A549 (cell line): ENCODE results near the gene UPK3B. TPM values are rescaled to one million over a fixed set of nuclear protein-coding genes. Genes with fewer than 3 reads are reported as not detected.
"Not testable (repeated sequence)": the region's sequence is repeated elsewhere in the genome, so short reads cannot be mapped to it uniquely, and the experiment has no call there.

Experiments
- ATAC-seq, 2 experiments: fragments of 200-7000 bp in 1 of 2; fragments of >200 bp in 1 of 2; cut with Nextera tagmentation in 1 of 2; cut with Tn5 transposase in 1 of 2; 3 replicates each; pipeline versions ENCODE4 v1.8.0 to v1.9.1; 2018 to 2020; ENCODE audit warnings: mild to moderate bottlenecking in 1 of 2, moderate library complexity in 1 of 2
- CTCF ChIA-PET: fragments of 300-600 bp; sonication (Branson Sonifier 250); formaldehyde crosslinking; extraction: SDS; loops from one replicate; lab custom pipeline; 2021; ENCODE audit warnings: antibody characterized with exemption, inconsistent platforms; lab: Yijun Ruan, JAX
- POLR2A ChIA-PET: fragments of 350-600 bp; formaldehyde crosslinking; extraction: SDS; loops from one replicate; lab custom pipeline; 2021; ENCODE audit warnings: antibody characterized with exemption, inconsistent platforms; lab: Yijun Ruan, JAX
- DNase-seq, 2 experiments: peaks; one replicate each; pipeline versions ENCODE4 v3.0.0 to v3.0.0-alpha.2; 2011 to 2016; ENCODE audit warnings: low read depth in 1 of 2, low spot score in 1 of 2
- FAIRE-seq: peaks from 2 replicates; lab custom pipeline; 2011; peaks lifted over from hg19 to GRCh38; lab: Jason Lieb, UNC
- H3K27ac ChIP-seq, 2 experiments: fragments of >200 bp; sonication (Bioruptor Twin); formaldehyde crosslinking; 3 replicates each; pipeline ENCODE4 v1.5.1; 2016 to 2017
- H3K4me1 ChIP-seq: fragments of >200 bp; sonication (Bioruptor Twin); formaldehyde crosslinking; 3 replicates; pipeline ENCODE4 v1.6.1; 2016
- H3K4me2 ChIP-seq: fragments of >200 bp; sonication (Bioruptor Twin); formaldehyde crosslinking; 3 replicates; pipeline ENCODE4 v1.6.1; 2016
- H3K4me3 ChIP-seq: fragments of >200 bp; sonication (Bioruptor Twin); formaldehyde crosslinking; 3 replicates; pipeline ENCODE4 v1.5.1; 2016
- H3K9me3 ChIP-seq: fragments of >200 bp; sonication (Bioruptor Twin); formaldehyde crosslinking; 3 replicates; pipeline ENCODE4 v1.6.1; 2016
- ATOH8 ChIP-seq: fragments of 250-450 bp; sonication (Bioruptor Pico); IDR thresholded peaks from 2 replicates; pipeline ENCODE4 v1.5.0; 2020; ENCODE audit warnings: low read depth, mild to moderate bottlenecking, moderate library complexity
- BCL3 ChIP-seq: fragments of >200 bp; sonication (Bioruptor Twin); formaldehyde crosslinking; IDR thresholded peaks from 3 replicates; pipeline ENCODE4 v1.6.1; 2016
- CBX2 ChIP-seq: fragments of 200-600 bp; sonication (generic); IDR thresholded peaks from 2 replicates; pipeline ENCODE4 v1.6.1; 2016; ENCODE audit warnings: low read depth, mild to moderate bottlenecking, borderline replicate concordance
- CBX8 ChIP-seq: fragments of 200-600 bp; sonication (generic); IDR thresholded peaks from 2 replicates; pipeline ENCODE4 v1.6.1; 2016
- CEBPB ChIP-seq, 2 experiments: fragments of >200 bp in 1 of 2; sonication (Bioruptor Twin) in 1 of 2; formaldehyde crosslinking in 1 of 2; IDR thresholded peaks; 2 replicates each; pipeline ENCODE4 v1.6.1; 2012 to 2016
- CHD4 ChIP-seq: fragments of 200-600 bp; sonication (generic); IDR thresholded peaks from 2 replicates; pipeline ENCODE4 v1.6.1; 2016; ENCODE audit warnings: antibody characterized with exemption, mild to moderate bottlenecking, borderline replicate concordance
- E2F6 ChIP-seq: IDR thresholded peaks from 2 replicates; pipeline ENCODE4 v1.6.1; 2012; ENCODE audit warnings: low read depth, borderline replicate concordance
- EHMT2 ChIP-seq: fragments of 200-600 bp; sonication (generic); IDR thresholded peaks from 2 replicates; pipeline ENCODE4 v1.6.1; 2016; ENCODE audit warnings: antibody characterized with exemption, low read depth, mild to moderate bottlenecking, moderate library complexity
- FOSB ChIP-seq: fragments of 250-450 bp; sonication (Bioruptor Pico); IDR thresholded peaks from 2 replicates; pipeline ENCODE4 v1.5.0; 2020; ENCODE audit warnings: mild to moderate bottlenecking, moderate library complexity
- FOSL2 ChIP-seq, 2 experiments: fragments of 450-650 bp in 1 of 2; fragments of >200 bp in 1 of 2; sonication (Bioruptor Twin) in 1 of 2; formaldehyde crosslinking; IDR thresholded peaks; 2 replicates each; pipeline versions ENCODE4 v1.5.0 to v1.6.1; 2016 to 2020; ENCODE audit warnings: mild to moderate bottlenecking in 1 of 2, moderate library complexity in 1 of 2
- FOXS1 ChIP-seq: fragments of 250-450 bp; sonication (Bioruptor Pico); IDR thresholded peaks from 2 replicates; pipeline ENCODE4 v1.5.0; 2020; ENCODE audit warnings: mild to moderate bottlenecking, moderate library complexity
- HDAC2 ChIP-seq: fragments of 200-600 bp; sonication (generic); IDR thresholded peaks from 2 replicates; pipeline ENCODE4 v1.6.1; 2016
- HES2 ChIP-seq: fragments of >200 bp; sonication (Bioruptor Twin); formaldehyde crosslinking; IDR thresholded peaks from 2 replicates; pipeline ENCODE4 v1.6.1; 2016
- HEYL ChIP-seq: fragments of 250-450 bp; sonication (Bioruptor Pico); IDR thresholded peaks from 2 replicates; pipeline ENCODE4 v1.8.0; 2021; ENCODE audit warnings: mild to moderate bottlenecking, moderate library complexity
- HMGXB4 ChIP-seq: fragments of 250-450 bp; sonication (Bioruptor Pico); IDR thresholded peaks from 2 replicates; pipeline ENCODE4 v1.5.0; 2021; ENCODE audit warnings: mild to moderate bottlenecking, moderate library complexity, borderline replicate concordance
- HOXA7 ChIP-seq: fragments of 250-450 bp; sonication (Bioruptor Pico); IDR thresholded peaks from 2 replicates; pipeline ENCODE4 v1.5.0; 2020; ENCODE audit warnings: mild to moderate bottlenecking, moderate library complexity
- HOXB5 ChIP-seq: fragments of 250-450 bp; sonication (Bioruptor Pico); IDR thresholded peaks from 2 replicates; pipeline ENCODE4 v1.5.0; 2020; ENCODE audit warnings: mild to moderate bottlenecking, moderate library complexity
- JUNB ChIP-seq: fragments of >200 bp; sonication (Bioruptor Twin); formaldehyde crosslinking; IDR thresholded peaks from 2 replicates; pipeline ENCODE4 v1.6.1; 2016
- MAFK ChIP-seq: fragments of 450-650 bp; IDR thresholded peaks from 2 replicates; pipeline ENCODE4 v1.6.1; 2014; ENCODE audit not compliant: partially characterized antibody
- MAX ChIP-seq: IDR thresholded peaks from 2 replicates; pipeline ENCODE4 v1.6.1; 2012
- MYC ChIP-seq: IDR thresholded peaks from 2 replicates; pipeline ENCODE4 v1.6.1; 2012; ENCODE audit warnings: mild to moderate bottlenecking, inconsistent platforms, low read length, improper control_type of control experiment, borderline replicate concordance
- RAD21 ChIP-seq, 2 experiments: fragments of >200 bp in 1 of 2; sonication (Bioruptor Twin) in 1 of 2; formaldehyde crosslinking in 1 of 2; IDR thresholded peaks in 1 of 2; conservative IDR thresholded peaks in 1 of 2; 2 replicates in 1 of 2; 3 replicates in 1 of 2; pipeline ENCODE4 v1.6.1; 2012 to 2018; ENCODE audit warnings: inconsistent platforms in 1 of 2
- REST ChIP-seq: fragments of 200-600 bp; sonication (generic); IDR thresholded peaks from 2 replicates; pipeline ENCODE4 v1.6.1; 2016; ENCODE audit warnings: antibody characterized with exemption, mild to moderate bottlenecking, moderate library complexity
- RNF2 ChIP-seq: fragments of 200-600 bp; sonication (generic); IDR thresholded peaks from 2 replicates; pipeline ENCODE4 v1.6.1; 2016; ENCODE audit warnings: low read depth, mild to moderate bottlenecking, antibody characterized with exemption, moderate library complexity, borderline replicate concordance
- ZC3H11A ChIP-seq: fragments of 450-650 bp; IDR thresholded peaks from 2 replicates; pipeline ENCODE4 v1.6.1; 2014; ENCODE audit warnings: antibody characterized with exemption, mild to moderate bottlenecking
- ZSCAN20 ChIP-seq: fragments of 250-450 bp; sonication (Bioruptor Pico); IDR thresholded peaks from 2 replicates; pipeline ENCODE4 v1.8.0; 2022; ENCODE audit warnings: mild to moderate bottlenecking, moderate library complexity
- WGBS: methylation state at CpG from one replicate; pipeline ENCODE4 v1.1.6; 2017; ENCODE audit errors: missing lambda C conversion rate; 5-methylcytosine and 5-hydroxymethylcytosine counted together
- polyA plus RNA-seq, 4 experiments: library from polyadenylated mRNA; depleted of rRNA in 3 of 4; stranded (reverse); fragments of >200 nt; fragmentation: RNase III in 1 of 4; extraction: RNeasy Plus Mini Kit Qiagen cat#74134 plus additional on column Dnase treatment in 1 of 4; gene quantifications; 2 replicates in 3 of 4; 3 replicates in 1 of 4; pipeline ENCODE4 v1.2.3, GENCODE V29; 2011 to 2017

Gene UPK3B
- polyA plus RNA-seq, 2 of the 4 experiments (the other 2 are of a cell fraction): 2.3 to 20.6 TPM

GRCh38 chr7:76507723-76508406 is 2.5 kb upstream of the UPK3B start:
- Histone ChIP-seq H3K4me1 (peaks cover 36% of the 10 kb centered on the region), H3K27ac (no peak overlapping the region), H3K4me2 (no peak overlapping the region), H3K4me3 (no peak overlapping the region), H3K9me3 (no peaks in the 10 kb centered on the region)
- ChIA-PET POLR2A (no interaction called here), CTCF (no interaction called here)
- ATAC-seq (no peak), DNase-seq (peak in 1 of 2 experiments; percentile 48), FAIRE-seq (no peak)
- TF ChIP-seq BCL3 (no peak), CBX2 (no peak), MYC (no peak), REST (no peak), CHD4 (no peak), HES2 (no peak), HMGXB4 (CRISPR knock-in tag) (no peak), E2F6 (no peak), FOSB (no peak), ZC3H11A (no peak), HOXB5 (no peak), HDAC2 (no peak), MAFK (peak; percentile 1), MAX (no peak), ATOH8 (CRISPR knock-in tag) (no peak), FOSL2 (IDR thresholded peaks at IDR 0.05) (no peak), FOSL2 (CRISPR knock-in tag; IDR thresholded peaks at IDR 0.05) (no peak), RAD21 (conservative IDR thresholded peaks at IDR 0.05 in 1 of 2, IDR thresholded peaks at IDR 0.05 in 1 of 2) (no peak), HEYL (CRISPR knock-in tag) (no peak), ZSCAN20 (CRISPR knock-in tag) (no peak), CEBPB (IDR thresholded peaks at IDR 0.05) (peak; percentile 50 to 52; a peak in 2 of 4 replicates), HOXA7 (CRISPR knock-in tag) (0 out of 2 replicates have a peak, but pooled peaks have one; percentile 33), FOXS1 (no peak), EHMT2 (no peak), JUNB (no peak), CBX8 (no peak), RNF2 (no peak)
- WGBS: 78% methylated on average over 11 of the region's 11 CpGs

- peaks cover 31% of the 10 kb centered on the region for H3K4me1 ChIP-seq
- FAIRE-seq, CTCF ChIA-PET, DNase-seq, H3K9me3 ChIP-seq, POLR2A ChIA-PET: not testable (repeated sequence)
- 43% methylated on average over 4 of the region's 24 CpGs for WGBS
- peak; percentile 18 to 26 for ATAC-seq
- peak overlapping the region; percentile 89 for H3K27ac ChIP-seq
- peak overlapping the region; percentile 79 for H3K4me2 ChIP-seq
- H3K4me3 ChIP-seq: peak overlapping the region; percentile 50
Observed at GRCh38 chr7:76511200-76511910, 1.0 kb downstream of the UPK3B start.
